GM12878 (cell line): Measurements from ENCODE around the gene EXOC4. TPM values are rescaled to one million over a fixed set of nuclear protein-coding genes. Genes with fewer than 3 reads are reported as not detected.

ENCODE experiments used
- ATAC-seq: fragments of 200-7000 bp; cut with Tn5 transposase; 3 replicates; pipeline ENCODE4 v1.9.1; 2020; ENCODE audit warnings: mild to moderate bottlenecking, moderate library complexity
- BruUV-seq: library from RNA; stranded (reverse); fragments of 400-500 nt; replicated peaks from 2 replicates; lab custom pipeline; 2021; lab: Mats Ljungman, UMichigan
- CTCF ChIA-PET: fragments of 300-600 bp; sonication (Branson Sonifier 250); formaldehyde crosslinking; extraction: SDS; loops from one replicate; lab custom pipeline; 2021; ENCODE audit warnings: inconsistent platforms; lab: Yijun Ruan, JAX
- POLR2A ChIA-PET: fragments of 350-600 bp; formaldehyde crosslinking; extraction: SDS; loops from one replicate; lab custom pipeline; 2021; ENCODE audit warnings: inconsistent platforms; lab: Charles Lee
- RAD21 ChIA-PET: fragments of 300-600 bp; sonication (Branson Sonifier 250); formaldehyde crosslinking; loops from one replicate; lab custom pipeline; 2023; ENCODE audit warnings: antibody characterized with exemption; ENCODE audit not compliant: unreplicated experiment; lab: Charles Lee
- SMC1A ChIA-PET: fragments of 300-600 bp; sonication (Branson Sonifier 250); formaldehyde crosslinking; loops from one replicate; lab custom pipeline; 2023; ENCODE audit not compliant: unreplicated experiment, uncharacterized antibody; lab: Charles Lee
- DNase-seq: peaks from one replicate; pipeline ENCODE4 v3.0.0-alpha.2; 2011; ENCODE audit warnings: low read depth, low spot score
- FAIRE-seq: peaks from 3 replicates; lab custom pipeline; 2011; peaks lifted over from hg19 to GRCh38; lab: Jason Lieb, UNC
- H2AFZ ChIP-seq: 2 replicates; pipeline ENCODE4 v1.6.0; 2011; ENCODE audit warnings: low read depth, low read length, control low read depth; ENCODE audit not compliant: control insufficient read depth
- H3K27ac ChIP-seq: 2 replicates; pipeline ENCODE4 v1.5.1; 2011; ENCODE audit warnings: control low read depth; ENCODE audit not compliant: control insufficient read depth, insufficient read depth
- H3K27me3 ChIP-seq, 2 experiments: replicated peaks in 1 of 2; 2 replicates each; pipeline versions ENCODE4 v1.6.0 to v1.6.1; 2011; ENCODE audit warnings: low read length in 1 of 2; ENCODE audit not compliant: control insufficient read depth in 2 of 2, insufficient read depth in 2 of 2
- H3K36me3 ChIP-seq, 2 experiments: 2 replicates each; pipeline ENCODE4 v1.5.1; 2011; ENCODE audit warnings: low read length in 1 of 2; ENCODE audit not compliant: control insufficient read depth in 2 of 2, insufficient read depth in 2 of 2
- H3K4me1 ChIP-seq: 2 replicates; pipeline ENCODE4 v1.6.1; 2011; ENCODE audit warnings: mild to moderate bottlenecking, low read length, moderate library complexity, mixed read lengths; ENCODE audit not compliant: control insufficient read depth, insufficient read depth
- H3K4me2 ChIP-seq: 2 replicates; pipeline ENCODE4 v1.6.0; 2011; ENCODE audit warnings: control low read depth; ENCODE audit not compliant: control insufficient read depth, insufficient read depth
- H3K4me3 ChIP-seq: fragments of 200-600 bp; sonication (generic); 2 replicates; pipeline ENCODE4 v1.5.1; 2016
- H3K79me2 ChIP-seq: 2 replicates; pipeline ENCODE4 v1.6.0; 2011; ENCODE audit warnings: low read length; ENCODE audit not compliant: control insufficient read depth, insufficient read depth
- H3K9ac ChIP-seq: 2 replicates; pipeline ENCODE4 v1.8.0; 2011; ENCODE audit warnings: low read length, control low read depth, mixed read lengths; ENCODE audit not compliant: control insufficient read depth, insufficient read depth
- H3K9me3 ChIP-seq: replicated peaks from 3 replicates; pipeline ENCODE4 v1.5.1; 2011; ENCODE audit warnings: mild to moderate bottlenecking, low read length; ENCODE audit not compliant: control insufficient read depth, insufficient read depth
- H4K20me1 ChIP-seq: 2 replicates; pipeline ENCODE4 v1.6.0; 2011; ENCODE audit not compliant: control insufficient read depth, insufficient read depth
- CBX3 ChIP-seq: fragments of 200-600 bp; sonication (generic); IDR thresholded peaks from 2 replicates; pipeline ENCODE4 v1.6.1; 2016; ENCODE audit warnings: low read depth, borderline replicate concordance
- EGR1 ChIP-seq, 2 experiments: IDR thresholded peaks; 1 replicate in 1 of 2; 2 replicates in 1 of 2; pipeline ENCODE4 v1.6.1; 2011 to 2012; ENCODE audit warnings: low read depth in 2 of 2, low read length in 2 of 2, borderline replicate concordance in 1 of 2, mild to moderate bottlenecking in 1 of 2, moderate library complexity in 1 of 2
- NFIC ChIP-seq: IDR thresholded peaks from 2 replicates; pipeline ENCODE4 v1.6.1; 2012; ENCODE audit warnings: low read depth, mild to moderate bottlenecking, inconsistent platforms, low read length, moderate library complexity
- NR2C1 ChIP-seq: fragments of 450-650 bp; IDR thresholded peaks from 2 replicates; pipeline ENCODE4 v1.6.1; 2017; ENCODE audit warnings: antibody characterized with exemption, mild to moderate bottlenecking, moderate library complexity
- PAX5 ChIP-seq: IDR thresholded peaks from 2 replicates; pipeline ENCODE4 v1.6.1; 2011; ENCODE audit warnings: low read depth, low read length, borderline replicate concordance
- POLR2AphosphoS5 ChIP-seq: IDR thresholded peaks from 2 replicates; pipeline ENCODE4 v1.6.1; 2011; ENCODE audit warnings: mild to moderate bottlenecking, low read length, inconsistent platforms
- SMC3 ChIP-seq: IDR thresholded peaks from 2 replicates; pipeline ENCODE4 v1.6.1; 2011; ENCODE audit warnings: low read length, improper control_type of control experiment, borderline replicate concordance
- TCF3 ChIP-seq: IDR thresholded peaks from 2 replicates; pipeline ENCODE4 v1.6.1; 2012; ENCODE audit warnings: low read depth, mild to moderate bottlenecking, low read length, borderline replicate concordance; ENCODE audit not compliant: insufficient read depth
- YBX1 ChIP-seq: fragments of 450-650 bp; IDR thresholded peaks from 2 replicates; pipeline ENCODE4 v1.6.1; 2016; ENCODE audit warnings: antibody characterized with exemption
- WGBS: methylation state at CpG from one replicate; pipeline ENCODE4 v1.1.6; 2016; ENCODE audit warnings: low lambda C conversion rate; ENCODE audit not compliant: insufficient replicate concordance, insufficient coverage; ENCODE audit errors: missing lambda C conversion rate; 5-methylcytosine and 5-hydroxymethylcytosine counted together
- in situ Hi-C: fragments of 300-500 bp; cut with MboI; formaldehyde crosslinking; loops from 9 replicates; pipeline ENCODE4 v1.14.3; 2018; ENCODE audit warnings: mixed read lengths
- intact Hi-C: fragments of 100-400 bp; cut with micrococcal nuclease; formaldehyde crosslinking; loops from one replicate; pipeline ENCODE4 v1.14.2; 2022; ENCODE audit not compliant: unreplicated experiment
- polyA plus RNA-seq, 11 experiments: library from polyadenylated mRNA; depleted of rRNA in 4 of 11; unstranded in 6 of 11; stranded (reverse) in 5 of 11; fragments of >200 nt; fragmentation: Nextera tagmentation in 4 of 11; fragmentation: Illumina TruSeq in 1 of 11; extraction: Ambion mirVana in 4 of 11; extraction: Trizol in 1 of 11; gene quantifications; 1 replicate in 1 of 11; 2 replicates in 10 of 11; pipeline versions ENCODE4 v1.2.1 to v1.2.3, GENCODE V29; 2011 to 2016; ENCODE audit warnings: inconsistent platforms in 2 of 11, missing spikeins in 2 of 11, low read depth in 1 of 11
- total RNA-seq, 4 experiments: library from RNA; depleted of rRNA in 3 of 4; stranded (reverse); fragments of >200 nt in 3 of 4; fragmentation: Illumina TruSeq in 1 of 4; extraction: Trizol in 1 of 4; gene quantifications; 2 replicates each; pipeline versions ENCODE4 v1.2.1 to v1.2.3, GENCODE V29; 2013 to 2021
- TF ChIP-seq, protein P1 (sequence below): IDR thresholded peaks from 2 replicates; pipeline ENCODE4 v1.6.1; 2012; ENCODE audit warnings: low read length, inconsistent platforms
- TF ChIP-seq, protein P2 (sequence below): IDR thresholded peaks from 2 replicates; pipeline ENCODE4 v1.6.1; 2011; ENCODE audit warnings: low read depth, low read length, improper control_type of control experiment, borderline replicate concordance
- TF ChIP-seq, protein P3 (sequence below): fragments of 450-650 bp; IDR thresholded peaks from 2 replicates; pipeline ENCODE4 v1.6.1; 2017; ENCODE audit warnings: borderline replicate concordance

Gene EXOC4
- total and polyA plus RNA-seq, 10 of the 15 experiments (the other 5 are each of a cell fraction or from before 2014, with no cell fraction given) = 13.2 to 44.5 (median 29.6) TPM

DNA sequence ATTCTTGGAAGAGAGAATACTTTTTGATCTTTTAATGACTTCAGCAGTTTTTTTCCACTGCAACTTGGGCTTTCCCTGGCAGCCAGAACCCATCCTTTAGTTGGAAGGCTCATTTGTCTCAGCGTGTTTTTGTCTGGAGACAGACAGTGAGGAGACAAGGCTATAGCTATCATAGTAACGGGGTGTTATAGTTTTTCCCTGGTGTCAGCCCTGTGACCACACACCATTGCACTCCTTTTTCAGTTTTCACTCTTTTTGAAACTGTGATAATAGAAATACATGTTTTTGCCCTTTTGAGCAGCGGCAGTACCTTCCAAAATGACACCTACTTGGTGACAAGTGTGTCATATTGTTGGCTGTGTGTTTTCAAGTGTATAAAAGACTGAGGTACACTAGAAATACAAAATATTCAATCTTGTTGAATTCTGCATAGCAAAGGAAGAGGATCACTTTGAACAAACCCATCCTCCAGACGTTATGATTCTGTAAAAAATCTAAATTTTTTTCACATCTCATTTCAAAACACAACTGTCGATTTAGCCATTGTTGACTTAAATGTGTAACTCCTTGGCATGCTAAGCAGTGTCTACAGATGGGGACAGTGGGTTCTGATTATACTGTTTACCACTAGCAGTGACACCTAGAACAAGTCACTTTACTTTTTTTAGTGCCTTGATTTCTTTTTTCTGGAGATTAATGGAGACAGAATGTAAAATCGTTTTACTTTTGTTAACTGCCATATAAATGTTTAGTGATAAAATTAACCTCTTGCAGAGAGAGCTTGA is 130.1 kb downstream of the EXOC4 start (continued):
- TF ChIP-seq, protein P1, sequence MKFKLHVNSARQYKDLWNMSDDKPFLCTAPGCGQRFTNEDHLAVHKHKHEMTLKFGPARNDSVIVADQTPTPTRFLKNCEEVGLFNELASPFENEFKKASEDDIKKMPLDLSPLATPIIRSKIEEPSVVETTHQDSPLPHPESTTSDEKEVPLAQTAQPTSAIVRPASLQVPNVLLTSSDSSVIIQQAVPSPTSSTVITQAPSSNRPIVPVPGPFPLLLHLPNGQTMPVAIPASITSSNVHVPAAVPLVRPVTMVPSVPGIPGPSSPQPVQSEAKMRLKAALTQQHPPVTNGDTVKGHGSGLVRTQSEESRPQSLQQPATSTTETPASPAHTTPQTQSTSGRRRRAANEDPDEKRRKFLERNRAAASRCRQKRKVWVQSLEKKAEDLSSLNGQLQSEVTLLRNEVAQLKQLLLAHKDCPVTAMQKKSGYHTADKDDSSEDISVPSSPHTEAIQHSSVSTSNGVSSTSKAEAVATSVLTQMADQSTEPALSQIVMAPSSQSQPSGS = no peak
- TF ChIP-seq, protein P2, sequence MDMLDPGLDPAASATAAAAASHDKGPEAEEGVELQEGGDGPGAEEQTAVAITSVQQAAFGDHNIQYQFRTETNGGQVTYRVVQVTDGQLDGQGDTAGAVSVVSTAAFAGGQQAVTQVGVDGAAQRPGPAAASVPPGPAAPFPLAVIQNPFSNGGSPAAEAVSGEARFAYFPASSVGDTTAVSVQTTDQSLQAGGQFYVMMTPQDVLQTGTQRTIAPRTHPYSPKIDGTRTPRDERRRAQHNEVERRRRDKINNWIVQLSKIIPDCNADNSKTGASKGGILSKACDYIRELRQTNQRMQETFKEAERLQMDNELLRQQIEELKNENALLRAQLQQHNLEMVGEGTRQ = no peak
- TF ChIP-seq, protein P3, sequence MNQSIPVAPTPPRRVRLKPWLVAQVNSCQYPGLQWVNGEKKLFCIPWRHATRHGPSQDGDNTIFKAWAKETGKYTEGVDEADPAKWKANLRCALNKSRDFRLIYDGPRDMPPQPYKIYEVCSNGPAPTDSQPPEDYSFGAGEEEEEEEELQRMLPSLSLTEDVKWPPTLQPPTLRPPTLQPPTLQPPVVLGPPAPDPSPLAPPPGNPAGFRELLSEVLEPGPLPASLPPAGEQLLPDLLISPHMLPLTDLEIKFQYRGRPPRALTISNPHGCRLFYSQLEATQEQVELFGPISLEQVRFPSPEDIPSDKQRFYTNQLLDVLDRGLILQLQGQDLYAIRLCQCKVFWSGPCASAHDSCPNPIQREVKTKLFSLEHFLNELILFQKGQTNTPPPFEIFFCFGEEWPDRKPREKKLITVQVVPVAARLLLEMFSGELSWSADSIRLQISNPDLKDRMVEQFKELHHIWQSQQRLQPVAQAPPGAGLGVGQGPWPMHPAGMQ = no peak
- TF ChIP-seq PAX5 = no peak
- no peak for TF ChIP-seq SMC3

DNA sequence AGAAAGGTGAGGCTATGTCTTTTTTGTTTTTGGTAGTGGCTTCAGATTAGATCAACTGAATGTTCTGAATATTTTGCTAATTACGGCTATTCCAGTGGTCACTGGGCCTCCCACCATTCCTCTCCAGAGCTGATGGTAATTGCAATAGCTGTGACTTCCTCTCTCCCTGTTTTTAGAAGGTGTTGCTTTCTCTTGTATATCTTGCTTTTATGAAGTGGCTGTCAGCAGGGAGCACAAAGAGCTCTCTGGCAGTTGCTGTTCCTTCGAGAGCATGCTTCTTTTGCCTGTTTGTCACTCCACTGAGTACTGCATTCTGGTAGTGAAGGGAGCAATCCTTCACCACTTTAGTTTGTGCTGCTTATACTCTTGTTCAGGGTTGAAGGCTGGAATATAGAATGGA is 133.3 kb downstream of the EXOC4 start:
- no peak overlapping the region for H2AFZ ChIP-seq
- ATAC-seq = no peak
- ChIA-PET CTCF (no interaction called here), SMC1A (no interaction called here), POLR2A (no interaction called here), RAD21 (no interaction called here)
- in situ Hi-C loops = no loop called here
- no peaks in the 10 kb centered on the region for H3K27me3 ChIP-seq
- H4K20me1 ChIP-seq = no peaks in the 10 kb centered on the region
- FAIRE-seq = no peak
- DNase-seq = no peak
- no peaks in the 10 kb centered on the region for H3K9me3 ChIP-seq
- no TSS peak for BruUV-seq
- WGBS = 95% methylated on average over 2 of the region's 2 CpGs
- no peaks in the 10 kb centered on the region for H3K36me3 ChIP-seq
- no peak overlapping the region for H3K27ac ChIP-seq
- H3K4me1 ChIP-seq = no peaks in the 10 kb centered on the region
- no peak overlapping the region for H3K4me3 ChIP-seq
- H3K4me2 ChIP-seq = no peak overlapping the region
- intact Hi-C loops = no loop called here
- H3K79me2 ChIP-seq = no peaks in the 10 kb centered on the region
- TF ChIP-seq NR2C1 (no peak), POLR2AphosphoS5 (no peak), TCF3 (no peak), NFIC (no peak), CBX3 (no peak), YBX1 (no peak), EGR1 (IDR thresholded peaks at IDR 0.05; ENCODE audit: borderline replicate concordance in 1 of 2, low read depth in 2 of 2, low read length in 2 of 2) (no peak)
- TF ChIP-seq, protein P3 = no peak
- no peak overlapping the region for H3K9ac ChIP-seq
